GM18951 (cell line): Measurements from ENCODE around the gene GPR143.
"Not testable (repeated sequence)": the region's sequence is repeated elsewhere in the genome, so short reads cannot be mapped to it uniquely, and the experiment has no call there.

Source experiments
- POLR2A ChIP-seq: IDR thresholded peaks from 4 replicates; pipeline ENCODE4 v1.6.1; 2011; ENCODE audit warnings: mild to moderate bottlenecking; ENCODE audit not compliant: insufficient read length, insufficient read depth; ENCODE audit errors: extremely low read depth
- in situ Hi-C: fragments of 300-500 bp; cut with MboI; formaldehyde crosslinking; loops from one replicate; pipeline ENCODE4 v1.12.0; 2022; ENCODE audit warnings: low sequenced_read_pairs, mixed read lengths, inconsistent platforms; ENCODE audit not compliant: unreplicated experiment

Gene GPR143

DNA sequence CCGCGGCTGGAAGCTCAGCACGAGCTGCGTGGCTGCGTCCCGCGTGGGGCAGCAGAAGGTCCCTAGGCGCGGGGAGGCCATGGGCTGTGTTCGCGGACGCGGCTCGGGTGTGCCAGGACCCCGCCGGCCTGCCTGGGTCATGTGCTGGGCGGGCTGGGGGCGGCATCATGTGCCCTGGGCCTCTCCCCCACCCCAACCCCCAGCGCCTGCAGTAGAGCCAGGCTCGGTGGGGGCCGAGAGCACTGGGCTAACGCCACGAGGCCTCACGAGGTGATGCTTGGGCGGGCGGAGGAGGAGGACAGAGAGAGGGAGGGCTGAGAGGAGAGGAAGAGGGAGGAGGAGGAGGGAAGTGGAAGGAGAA, at the start of gene GPR143:
TSS of gene GPR143 (minus strand) at position 111 of the 361 bp plus-strand sequence. CDS start at position 81, 30 bp downstream.
- in situ Hi-C loops = no loop called here
- no peak for TF ChIP-seq POLR2A

DNA sequence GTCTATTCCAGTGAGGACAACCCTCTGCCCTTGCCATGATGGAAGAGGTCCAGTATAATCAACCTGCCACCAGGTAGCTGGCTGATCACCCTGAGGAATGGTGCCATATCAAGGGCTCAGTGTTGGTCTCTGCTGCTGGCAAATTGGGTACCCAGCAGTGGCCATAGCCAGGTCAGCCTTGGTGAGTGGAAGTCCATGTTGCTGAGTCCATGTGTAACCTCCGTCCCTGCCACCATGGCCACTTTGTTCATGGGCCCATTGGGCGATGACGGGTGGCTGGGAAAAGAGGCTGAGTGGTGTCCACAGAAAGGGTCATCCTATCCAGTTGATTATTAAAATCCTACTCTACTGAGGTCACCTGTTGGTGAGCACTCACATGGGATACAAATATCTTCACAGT, 45.4 kb upstream of the GPR143 start:
- in situ Hi-C loops = not testable (repeated sequence)

DNA sequence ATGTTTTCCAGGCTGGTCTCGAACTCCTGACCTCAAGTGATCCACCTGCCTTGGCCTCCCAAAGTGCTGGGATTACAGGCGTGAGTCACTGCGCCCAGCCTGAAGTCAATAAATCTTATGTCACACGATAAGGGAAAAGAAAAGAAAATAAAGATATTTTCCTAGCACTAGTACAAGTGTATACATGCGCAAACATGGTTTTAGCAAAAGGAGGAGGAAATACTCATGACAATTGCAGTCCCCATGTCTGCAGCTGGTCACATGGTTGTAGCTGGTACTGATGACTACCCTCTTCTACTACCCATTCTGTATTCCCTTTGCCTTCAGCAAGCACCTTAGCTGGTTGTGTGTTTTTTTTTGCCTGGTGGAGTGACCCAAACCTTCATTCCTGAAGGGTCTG, 44.2 kb upstream of the GPR143 start:
- in situ Hi-C loops = not testable (repeated sequence)

DNA sequence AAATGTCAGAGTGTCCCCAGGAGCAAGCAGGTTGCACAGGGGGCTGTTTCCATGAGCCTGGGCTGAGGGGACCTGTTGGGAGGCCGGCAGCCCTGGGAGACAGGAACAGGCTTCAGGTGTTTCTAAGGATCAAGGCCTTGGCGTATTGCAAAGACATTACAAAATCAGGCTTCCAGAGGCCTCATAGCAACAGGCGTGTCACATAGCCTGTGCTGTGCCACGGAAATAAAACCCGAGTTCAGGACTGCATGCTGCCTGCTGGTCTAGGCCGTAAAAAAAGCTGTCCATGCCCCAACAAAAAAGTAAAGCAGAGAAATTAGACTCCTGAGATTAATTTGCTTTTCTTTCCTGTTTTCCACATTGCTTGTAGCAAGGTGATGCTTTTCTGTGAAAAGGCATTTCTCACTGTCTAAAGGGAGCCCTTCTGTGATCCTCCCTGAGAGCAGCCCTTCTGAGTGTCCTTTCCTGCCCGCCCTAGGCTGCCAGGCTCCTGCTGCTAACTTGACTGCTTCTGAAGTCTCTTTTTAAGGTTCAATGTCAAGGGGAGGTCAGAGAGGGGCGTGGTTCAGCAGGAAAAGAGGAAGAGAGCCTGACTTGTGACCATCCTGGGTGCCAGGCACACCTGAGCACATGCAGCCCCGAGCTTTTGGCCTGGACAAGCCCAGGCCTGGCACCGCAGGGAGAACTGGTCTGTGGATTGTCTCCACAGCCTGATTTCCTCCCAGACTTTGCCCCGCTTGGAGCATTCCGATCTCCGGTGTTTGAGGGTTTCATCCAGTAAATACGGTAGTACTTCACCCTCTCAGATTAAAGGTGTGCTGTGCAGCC, 41.9 kb upstream of the GPR143 start:
- in situ Hi-C loops = no loop called here

DNA sequence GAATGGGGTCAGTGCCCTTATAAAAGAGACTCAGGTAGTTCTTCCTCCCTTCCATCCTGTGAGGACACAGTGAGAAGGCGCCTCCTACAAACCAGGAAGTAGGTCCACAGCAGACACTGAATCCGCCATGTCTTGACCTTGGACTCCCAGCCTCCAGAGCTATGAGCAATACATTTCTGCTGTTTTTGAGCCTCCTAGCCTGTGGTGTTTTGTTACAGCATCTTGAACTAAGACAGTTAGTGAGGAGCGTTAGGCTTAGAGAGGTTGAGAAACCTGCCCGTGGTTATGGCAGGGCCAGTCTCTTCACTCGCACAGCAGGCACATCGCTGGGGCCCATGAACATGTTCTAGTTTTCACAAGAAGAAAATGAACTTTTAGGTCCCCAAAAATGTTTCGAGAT, 40.3 kb upstream of the GPR143 start:
- TF ChIP-seq POLR2A = no peak

More for the DNA sequence above, 41.9 kb upstream of the GPR143 start:
- no peak for TF ChIP-seq POLR2A

DNA sequence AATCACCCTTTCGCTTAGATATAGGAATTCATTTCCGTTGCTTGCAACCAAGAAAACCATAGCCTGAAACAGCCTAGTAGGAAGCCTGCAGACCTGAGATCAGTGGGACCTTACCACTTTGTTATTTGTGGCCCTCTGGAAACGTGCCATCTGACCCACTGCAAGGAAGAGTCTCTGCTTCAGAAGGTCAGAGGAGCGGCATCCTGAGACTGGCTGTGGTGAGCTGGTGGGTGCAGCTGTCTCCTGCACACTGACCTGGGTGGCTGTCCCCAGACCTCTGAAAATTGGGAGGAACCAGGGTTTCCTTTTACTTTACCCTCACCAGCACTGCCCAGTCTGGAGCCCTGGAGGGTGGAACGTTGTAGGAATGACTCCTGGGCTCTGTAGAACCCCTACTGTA, 38.8 kb upstream of the GPR143 start:
- in situ Hi-C loops = no loop called here
- TF ChIP-seq POLR2A = no peak

More for the DNA sequence above, 40.3 kb upstream of the GPR143 start:
- in situ Hi-C loops = no loop called here

DNA sequence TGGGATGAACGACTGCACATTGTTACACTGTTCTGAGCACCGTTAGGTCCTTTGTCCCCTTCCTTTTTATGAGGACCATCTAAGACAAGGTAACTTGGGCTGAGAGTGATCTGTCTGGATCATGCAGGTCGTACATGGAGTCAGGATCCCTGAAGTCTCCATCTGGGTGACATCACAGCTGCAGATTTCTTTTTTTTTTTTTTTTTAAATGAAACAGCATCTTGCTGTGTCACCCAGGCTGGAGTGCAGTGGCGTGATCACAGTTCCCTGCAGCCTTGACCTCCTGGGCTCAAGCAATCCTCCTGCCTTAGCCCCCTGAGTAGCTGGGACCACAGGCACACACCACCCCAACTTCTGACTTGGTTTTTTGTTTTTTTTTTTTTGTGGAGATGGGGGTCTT, 37.1 kb upstream of the GPR143 start:
- TF ChIP-seq POLR2A = no peak
- in situ Hi-C loops = no loop called here

DNA sequence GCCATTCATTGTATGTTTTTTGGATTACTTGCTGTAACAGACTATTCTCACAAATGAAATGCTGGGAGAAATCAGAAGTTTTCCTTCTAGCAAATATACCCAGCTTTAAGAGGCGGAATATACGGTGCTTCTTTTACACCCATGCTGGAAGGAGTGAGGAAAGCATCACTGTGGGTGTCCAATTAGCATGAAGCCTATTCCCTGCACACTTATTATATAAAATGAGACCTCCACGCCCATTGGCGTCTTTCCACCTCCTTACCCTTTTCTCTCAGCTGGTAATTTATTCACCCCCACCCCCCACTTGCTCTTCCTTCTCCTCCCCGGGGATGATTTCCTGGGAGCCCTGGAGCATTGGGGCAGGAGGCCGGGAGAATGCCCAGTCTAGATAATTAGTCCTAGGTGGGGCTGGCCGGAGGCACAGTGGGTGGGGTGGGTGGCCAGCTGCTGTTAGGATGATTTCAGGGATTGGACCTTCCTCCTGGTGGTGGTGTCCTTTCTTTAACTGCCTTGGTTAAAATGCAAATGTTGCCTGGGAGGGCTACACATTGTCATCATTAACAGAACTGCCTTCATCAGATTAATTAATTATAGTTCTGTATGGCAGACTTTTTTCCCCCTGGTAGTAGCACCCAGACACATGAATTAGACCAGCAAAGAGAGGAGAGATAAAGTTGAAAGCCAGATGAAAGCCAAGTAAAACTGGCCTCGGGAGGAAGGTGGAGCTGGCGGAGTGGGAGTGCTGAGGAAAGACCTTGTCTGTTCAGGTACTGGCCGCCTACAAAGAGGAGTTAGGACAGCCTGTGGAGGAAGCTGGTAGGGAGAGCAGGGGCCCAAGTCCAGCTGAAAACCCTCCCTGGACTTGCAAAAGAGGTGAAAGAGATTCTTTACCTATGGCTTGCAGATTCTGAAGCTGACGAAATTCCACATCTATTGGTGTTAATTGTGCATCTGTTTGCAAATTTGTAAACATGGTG, 32.0 kb upstream of the GPR143 start:
- TF ChIP-seq POLR2A = no peak

DNA sequence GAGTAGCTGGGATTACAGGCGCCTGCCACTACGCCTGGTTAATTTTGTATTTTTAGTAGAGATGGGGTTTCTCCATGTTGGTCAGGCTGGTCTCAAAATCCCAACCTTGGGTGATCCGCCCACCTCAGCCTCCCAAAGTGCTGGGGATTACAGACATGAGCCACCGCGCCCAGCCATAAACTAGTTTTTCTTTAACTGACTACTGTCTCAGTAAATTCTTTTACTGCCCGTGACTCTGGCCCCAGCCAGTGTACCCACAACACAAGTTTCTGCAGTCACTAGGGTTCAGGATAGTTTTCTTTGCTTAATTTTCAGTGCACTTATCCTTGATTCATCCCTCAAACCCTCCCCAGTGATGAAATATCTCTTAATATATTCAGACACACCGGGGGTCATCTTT, 28.8 kb upstream of the GPR143 start:
- in situ Hi-C loops = no loop called here
- no peak for TF ChIP-seq POLR2A

More for the DNA sequence above, 32.0 kb upstream of the GPR143 start:
- in situ Hi-C loops = no loop called here

DNA sequence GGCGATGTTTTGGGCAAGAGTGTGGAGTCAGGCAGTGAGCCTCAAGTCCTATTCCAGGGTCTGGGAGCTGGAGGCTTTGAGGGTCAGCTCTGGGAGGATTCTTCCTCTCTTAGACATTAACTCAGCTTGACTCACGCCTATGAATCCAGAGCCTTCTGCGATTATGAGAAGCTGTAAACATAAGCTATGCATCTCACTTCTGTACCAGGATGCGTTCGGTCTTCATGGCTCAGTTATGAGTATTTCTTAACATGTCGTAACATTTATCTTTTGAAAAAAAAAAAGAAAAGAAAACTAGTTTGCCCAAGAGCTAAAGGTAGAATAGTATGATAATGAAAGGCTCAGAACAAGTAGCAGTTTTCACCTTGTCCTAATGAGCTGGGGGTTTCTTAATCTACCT, 25.2 kb upstream of the GPR143 start:
- in situ Hi-C loops = no loop called here
- TF ChIP-seq POLR2A = no peak

DNA sequence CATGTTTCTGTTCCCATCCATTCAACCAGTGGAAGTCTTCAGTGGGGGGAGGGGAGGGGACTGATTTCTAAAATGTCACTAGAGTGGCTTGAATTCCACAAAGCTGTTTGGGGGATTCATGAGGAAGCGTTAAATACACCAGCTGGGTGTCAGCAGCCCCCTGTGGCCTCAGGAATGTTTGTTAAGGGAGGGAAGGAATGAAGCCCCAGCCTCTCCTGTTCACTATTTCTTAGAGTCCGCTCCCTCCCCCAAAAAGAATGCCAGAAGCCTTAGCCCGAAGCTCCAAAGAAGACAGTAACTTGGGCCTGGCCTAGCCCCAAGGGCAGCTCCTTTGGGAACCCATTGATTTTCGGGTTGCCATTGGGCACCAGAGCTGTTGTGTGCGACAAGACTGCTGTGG, 23.9 kb upstream of the GPR143 start:
- TF ChIP-seq POLR2A = no peak
- in situ Hi-C loops = no loop called here

DNA sequence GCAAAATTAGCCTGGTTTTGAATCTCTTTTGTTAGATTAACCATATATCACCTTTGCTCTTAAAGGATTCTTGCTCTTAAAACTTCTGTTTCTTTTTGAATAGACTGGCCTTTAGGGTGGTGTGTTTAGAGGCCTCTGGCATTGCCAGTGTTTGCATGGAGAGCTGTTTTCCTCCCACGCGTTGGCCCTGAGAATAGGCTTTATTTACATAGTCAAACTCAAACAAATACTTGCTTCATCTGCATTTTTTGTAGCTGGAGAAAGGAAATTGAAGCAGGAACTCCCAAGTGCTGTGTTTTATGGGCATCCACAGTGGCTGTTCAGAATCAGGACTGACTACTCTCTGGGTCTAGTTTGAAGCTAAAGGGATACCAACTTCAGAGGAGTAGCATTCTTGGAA, 23.3 kb upstream of the GPR143 start:
- no peak for TF ChIP-seq POLR2A
- in situ Hi-C loops = no loop called here

DNA sequence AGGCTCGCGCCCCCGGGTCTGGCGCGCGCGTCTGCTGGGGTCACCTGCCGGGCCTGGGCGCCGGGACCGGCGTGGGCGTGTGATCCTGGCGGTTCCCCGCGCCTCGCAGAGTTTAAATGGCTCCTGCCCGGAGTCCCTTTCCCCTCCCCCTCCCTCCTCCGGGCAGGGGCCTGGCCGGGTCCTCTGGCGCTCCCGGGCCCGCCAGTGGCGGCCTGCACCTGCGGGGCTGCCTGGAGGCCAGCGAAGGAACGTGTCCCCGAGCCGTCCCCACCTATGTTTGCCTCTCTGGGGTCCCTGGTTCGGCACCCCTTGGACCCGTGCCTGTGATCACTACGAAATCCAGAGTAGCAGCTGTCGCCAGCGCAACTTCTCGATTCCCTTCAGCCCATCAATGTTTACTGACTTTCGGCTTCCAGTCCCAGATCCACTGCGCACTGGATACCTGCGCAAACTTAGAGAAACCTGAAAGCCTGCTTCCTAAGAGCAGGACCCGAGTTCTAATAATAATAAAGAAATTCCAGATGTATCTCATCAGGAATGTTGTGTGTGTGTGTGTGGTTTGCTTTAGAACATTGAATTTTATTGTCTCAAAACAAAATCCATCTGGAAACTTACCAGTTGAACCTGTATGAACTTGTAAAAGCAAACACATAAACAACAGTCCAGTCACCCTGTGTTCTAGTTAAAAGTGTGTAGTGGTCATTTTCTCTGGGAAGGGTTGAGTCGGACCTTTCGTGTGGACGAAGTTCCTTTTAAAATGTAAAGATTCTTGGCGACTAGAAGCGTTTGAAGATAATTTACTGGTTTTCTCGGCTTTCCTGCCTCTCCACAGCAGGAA, 21.4 kb upstream of the GPR143 start:
- in situ Hi-C loops = no loop called here
- TF ChIP-seq POLR2A = no peak
